GM19452 (cell line): ENCODE measurements around the gene TMEM214.

ENCODE experiments used
- ATAC-seq: cut with Tn5 transposase; IDR thresholded peaks from one replicate; pipeline ENCODE4 v1.9.1; 2021; ENCODE audit not compliant: unreplicated experiment

The TMEM214 gene

DNA sequence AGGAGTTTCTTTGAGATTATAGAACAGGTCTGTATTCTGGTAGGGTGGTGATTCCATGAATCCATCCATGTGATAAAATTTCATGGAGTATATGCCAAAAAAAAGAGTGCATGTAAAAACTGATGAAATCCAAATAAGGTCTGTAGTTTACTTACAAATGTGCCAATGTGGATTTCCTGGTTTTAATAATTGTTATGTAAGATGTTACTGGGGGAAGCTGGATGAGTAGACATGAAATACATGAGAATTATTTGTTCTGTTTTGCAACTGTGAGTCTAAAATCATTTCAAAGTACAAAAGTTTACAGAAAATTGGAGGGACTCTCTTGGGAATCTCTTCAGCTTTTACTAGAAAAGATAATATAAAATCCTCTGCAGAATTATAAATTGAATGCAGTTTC lies 23.7 kb upstream of the TMEM214 start:
- ATAC-seq = no peak

DNA sequence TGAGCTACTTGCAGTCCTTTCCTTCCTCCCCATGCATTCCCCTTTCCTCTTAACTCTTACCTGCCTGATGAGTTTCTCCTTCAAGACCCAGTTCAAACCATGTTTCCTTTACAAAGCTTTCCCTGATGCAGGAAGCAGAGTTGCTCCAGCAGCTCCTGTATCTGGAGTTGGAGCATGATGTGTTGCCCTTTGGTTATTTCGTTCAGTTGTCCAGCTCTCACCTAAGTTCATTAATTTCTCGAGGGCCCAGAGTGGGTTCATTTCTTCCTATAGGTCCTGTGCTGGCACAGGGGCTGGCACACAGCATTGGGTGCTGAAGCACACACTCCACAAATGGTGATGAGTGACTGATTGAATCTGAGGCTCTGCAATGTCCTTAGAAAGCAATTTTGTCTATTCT lies 23.0 kb upstream of the TMEM214 start:
- ATAC-seq = no peak

GRCh38 chr2:27010139-27010538 lies 22.6 kb upstream of the TMEM214 start:
- ATAC-seq = no peak

- ATAC-seq = no peak
Measured at GRCh38 chr2:27013738-27014137, 19.0 kb upstream of the TMEM214 start.

DNA sequence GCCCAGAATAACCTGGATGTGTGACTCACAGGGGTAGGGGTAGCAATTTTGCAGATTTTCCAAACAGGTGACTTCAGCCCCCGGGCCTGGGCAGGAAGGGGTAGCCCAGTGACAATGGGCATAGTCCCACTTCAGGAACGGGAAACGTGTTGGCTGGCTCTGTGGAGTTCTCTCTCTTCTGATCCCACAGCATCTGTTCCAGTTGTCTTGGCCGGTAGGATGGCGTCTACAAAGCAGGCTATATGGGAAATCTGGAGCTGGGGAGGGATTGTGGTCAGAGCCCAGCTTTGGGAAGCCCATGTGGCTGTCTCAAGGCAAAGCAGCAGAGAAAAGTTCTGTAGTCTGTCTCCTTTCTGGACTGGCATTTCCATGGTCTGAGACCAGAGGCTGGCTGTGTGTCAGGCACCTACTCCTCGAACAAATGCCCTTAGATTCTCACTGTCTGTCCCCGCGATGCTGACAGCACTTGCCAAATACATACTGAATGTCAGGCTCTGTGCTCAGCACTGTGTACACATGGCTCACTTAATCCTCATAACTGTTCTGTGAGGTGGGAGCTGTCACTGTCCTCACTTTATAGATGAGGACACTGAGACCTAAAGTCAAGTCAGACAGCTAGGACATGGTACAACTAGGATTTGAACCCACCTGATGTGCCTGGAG lies 17.9 kb upstream of the TMEM214 start:
- ATAC-seq = no peak

DNA sequence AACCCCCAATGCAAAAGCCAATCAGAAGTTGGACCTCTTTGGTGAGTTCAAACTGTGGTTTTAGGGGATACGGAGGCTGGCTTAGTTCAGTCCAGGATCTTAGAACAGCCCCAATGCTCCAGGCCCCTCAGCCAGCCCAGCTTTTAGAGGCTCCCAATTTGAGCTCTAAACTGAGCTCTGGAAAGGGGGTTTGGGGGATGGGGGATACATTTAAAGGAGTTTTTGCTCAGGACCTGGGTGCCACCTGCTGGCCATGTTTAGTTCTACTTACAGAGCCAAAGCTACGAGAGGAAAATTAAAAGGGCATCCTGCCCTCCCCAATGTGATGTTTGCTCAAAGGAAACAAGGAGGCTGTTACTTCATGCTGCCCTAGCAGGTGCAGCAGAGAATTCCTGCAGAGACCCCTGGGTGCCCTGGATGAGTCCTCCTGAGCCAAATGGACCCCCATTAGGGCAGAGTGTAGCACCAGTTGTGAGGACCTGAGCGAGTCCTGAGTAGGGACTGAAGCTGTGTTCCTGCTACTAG lies 15.9 kb upstream of the TMEM214 start:
- no peak for ATAC-seq

DNA sequence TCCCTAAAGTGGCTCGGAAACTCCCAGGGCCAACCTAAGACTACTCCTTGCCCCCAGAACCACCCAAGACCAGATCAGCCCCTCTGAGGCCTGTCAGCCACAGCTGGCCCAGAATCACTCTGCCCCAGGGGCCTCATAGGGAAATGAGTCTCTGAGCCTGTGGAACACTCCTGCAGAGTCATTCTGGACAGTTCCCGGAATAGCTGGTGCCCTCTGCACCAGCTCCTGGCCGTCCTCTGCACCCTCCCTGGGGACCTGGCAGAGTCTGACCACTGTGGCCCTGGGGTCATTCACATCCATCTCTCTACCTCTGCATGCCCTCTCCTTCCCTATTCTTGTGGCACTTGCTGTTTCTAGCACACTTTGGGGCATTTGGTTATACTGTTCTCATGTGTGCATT lies 14.6 kb upstream of the TMEM214 start:
- no peak for ATAC-seq

GRCh38 chr2:27019459-27019858 lies 13.3 kb upstream of the TMEM214 start:
- ATAC-seq = no peak

- ATAC-seq = no peak
Measured at GRCh38 chr2:27019931-27020855, 12.6 kb upstream of the TMEM214 start.

GRCh38 chr2:27021253-27022049 lies 11.3 kb upstream of the TMEM214 start:
- ATAC-seq = no peak

- no peak for ATAC-seq
Measured at GRCh38 chr2:27023740-27024139, 9.0 kb upstream of the TMEM214 start.

DNA sequence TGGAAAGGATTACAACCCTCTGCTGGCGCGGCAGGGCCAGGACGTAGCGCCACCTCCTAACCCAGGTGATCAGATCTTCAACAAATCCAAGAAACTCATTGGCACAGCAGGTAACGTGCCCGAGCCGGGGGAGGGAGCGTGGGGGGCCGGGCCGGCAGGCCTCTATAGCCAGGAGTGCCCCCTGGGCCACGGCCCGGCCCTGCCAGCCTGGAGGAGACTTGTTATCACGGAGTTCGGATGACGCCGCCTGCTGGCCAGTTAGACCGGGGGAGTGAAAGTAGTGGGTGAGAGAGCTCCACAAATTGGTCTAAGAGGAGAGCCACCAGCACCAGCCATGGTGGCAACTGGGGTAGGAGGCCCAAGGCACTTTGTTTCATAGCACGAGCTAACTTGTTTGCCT lies 8.6 kb upstream of the TMEM214 start:
- no peak for ATAC-seq

- no peak for ATAC-seq
Measured at GRCh38 chr2:27024812-27025211, 8.0 kb upstream of the TMEM214 start.

- no peak for ATAC-seq
Measured at GRCh38 chr2:27025281-27025800, 7.4 kb upstream of the TMEM214 start.

- ATAC-seq = no peak
Measured at GRCh38 chr2:27025861-27026851, 6.6 kb upstream of the TMEM214 start.

DNA sequence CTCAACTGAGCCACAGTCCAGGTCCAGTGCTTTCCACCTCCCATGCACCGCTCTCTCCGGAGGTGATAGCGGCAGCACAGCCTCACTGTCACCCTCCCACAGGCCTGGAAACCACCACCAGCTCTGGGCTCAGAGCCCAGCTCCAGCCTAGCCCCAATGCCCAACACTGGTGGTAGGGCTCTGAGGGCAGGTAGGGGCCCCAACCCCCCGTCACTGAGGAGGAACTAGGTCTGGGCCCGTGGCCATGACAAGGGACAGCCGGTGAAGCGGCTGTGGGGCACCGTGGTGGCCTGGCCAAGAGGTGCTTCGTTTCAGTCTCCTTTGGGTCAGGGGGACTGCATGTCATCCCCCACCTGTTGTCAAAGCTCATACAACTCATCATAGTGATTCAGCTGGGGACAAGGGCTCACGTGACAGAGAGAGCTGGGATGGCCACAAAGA lies 5.5 kb upstream of the TMEM214 start:
- ATAC-seq = no peak

GRCh38 chr2:27029051-27029450 lies 3.7 kb upstream of the TMEM214 start:
- no peak for ATAC-seq

DNA sequence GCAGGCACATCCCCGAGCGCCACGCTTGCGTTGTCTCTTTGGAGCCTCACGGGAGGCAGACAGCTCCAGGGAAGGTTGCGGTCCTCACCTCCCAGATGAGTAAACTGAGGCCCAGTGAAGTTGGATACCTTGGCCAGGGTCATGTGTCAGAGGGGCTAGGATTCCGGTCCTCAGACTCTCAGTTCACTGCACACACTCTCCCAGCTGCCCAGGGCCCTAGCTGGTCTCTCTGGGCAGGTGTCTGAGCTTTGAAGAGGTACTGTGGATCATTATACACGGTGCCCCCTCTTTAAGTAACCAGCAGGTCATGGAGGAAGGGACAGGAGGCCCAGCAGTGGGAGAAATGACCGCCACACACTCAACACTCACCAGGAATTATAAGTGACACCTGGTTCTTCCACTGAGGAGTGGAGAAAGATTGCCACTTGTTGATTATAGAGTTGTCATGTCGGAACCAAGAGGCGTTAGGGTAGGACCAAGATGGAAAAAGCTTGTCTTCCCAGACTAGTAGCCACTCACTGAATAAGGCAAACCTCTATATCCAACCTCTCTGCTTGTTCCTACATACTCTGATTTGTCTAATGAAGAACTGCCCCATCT lies 588 bp downstream of the TMEM214 start:
- ATAC-seq = no peak

DNA sequence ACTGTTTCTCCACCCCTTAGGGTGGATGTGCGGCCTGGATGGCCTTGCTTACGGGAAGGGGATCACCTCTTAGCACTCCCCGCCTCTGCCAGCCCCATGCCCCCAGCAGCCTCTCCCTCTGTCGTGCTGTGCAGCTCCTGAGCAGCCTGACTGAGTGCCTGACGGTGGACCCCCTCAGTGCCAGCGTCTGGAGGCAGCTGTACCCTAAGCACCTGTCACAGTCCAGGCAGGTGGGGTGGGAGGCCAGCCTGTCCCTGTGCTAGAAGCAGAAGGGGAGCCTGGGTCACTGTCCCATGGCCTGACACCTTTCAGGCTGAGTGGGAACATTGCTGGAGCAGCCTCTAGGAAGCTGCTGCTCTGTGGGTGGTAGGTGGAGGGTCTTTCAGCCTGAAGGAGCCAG lies 5.2 kb downstream of the TMEM214 start:
- no peak for ATAC-seq
